Measurements from ENCODE around the gene HIBCH. TPM values are rescaled to one million over a fixed set of nuclear protein-coding genes. Genes with fewer than 3 reads are reported as not detected.

The HIBCH gene
- total and polyA plus RNA-seq, 9 of the 15 experiments (the other 6 are each of a cell fraction or from before 2014, with no cell fraction given), result 17.0 to 65.4 (median 28.3) TPM

GRCh38 chr2:190215620-190216019 lies 104.0 kb downstream of the HIBCH start (continued):
- TF ChIP-seq MGA (IDR thresholded peaks at IDR 0.05) (no peak), TFAP4 (CRISPR knock-in tag; IDR thresholded peaks at IDR 0.05; ENCODE audit: borderline replicate concordance) (no peak), BCL6 (CRISPR knock-in tag; IDR thresholded peaks at IDR 0.05) (no peak), SRSF1 (IDR thresholded peaks at IDR 0.05; ENCODE audit: low read depth, low read length) (no peak), CBFB (CRISPR knock-in tag; IDR thresholded peaks at IDR 0.05) (no peak), HMGXB4 (CRISPR knock-in tag; IDR thresholded peaks at IDR 0.05) (no peak), SRSF3 (IDR thresholded peaks at IDR 0.05; ENCODE audit: insufficient read depth, low read length) (no peak), MTF1 (CRISPR knock-in tag; IDR thresholded peaks at IDR 0.05; ENCODE audit: borderline replicate concordance) (no peak), MYNN (IDR thresholded peaks at IDR 0.05) (no peak), MYNN (CRISPR knock-in tag; IDR thresholded peaks at IDR 0.05) (no peak), ZFX (CRISPR knock-in tag; IDR thresholded peaks at IDR 0.05) (no peak), HMGN3 (IDR thresholded peaks at IDR 0.05; ENCODE audit: borderline replicate concordance, extremely low read depth, insufficient read length, low read depth, low read length) (no peak), E2F5 (CRISPR knock-in tag; IDR thresholded peaks at IDR 0.05) (no peak)

Measured in K562 (cell line).